ENCODE measurements around the gene ATP9B.
A peak's percentile ranks its signal among the peaks of the same experiment; 100 is the strongest.
"Not testable (repeated sequence)": the region's sequence is repeated elsewhere in the genome, so short reads cannot be mapped to it uniquely, and the experiment has no call there.

The ATP9B gene

GRCh38 chr18:79285191-79285590 is 216.0 kb downstream of the ATP9B start:
- not testable (repeated sequence) for DNase-seq (ENCODE audit: low read depth, low spot score)

GRCh38 chr18:79290409-79290808 is 221.2 kb downstream of the ATP9B start:
- not testable (repeated sequence) for DNase-seq (ENCODE audit: low read depth, low spot score)

- no peak for DNase-seq (ENCODE audit: low read depth, low spot score)
Observed at GRCh38 chr18:79290876-79291275, 221.7 kb downstream of the ATP9B start.

GRCh38 chr18:79294235-79294634 is 225.0 kb downstream of the ATP9B start:
- no peak for DNase-seq (ENCODE audit: low read depth, low spot score)

GRCh38 chr18:79299272-79299671 is 230.1 kb downstream of the ATP9B start:
- no peak for DNase-seq (ENCODE audit: low read depth, low spot score)

- DNase-seq (ENCODE audit: low read depth, low spot score) = no peak
Observed at GRCh38 chr18:79299711-79300110, 230.5 kb downstream of the ATP9B start.

GRCh38 chr18:79300413-79300812 is 231.2 kb downstream of the ATP9B start:
- DNase-seq (ENCODE audit: low read depth, low spot score) = no peak

GRCh38 chr18:79302120-79302519 is 232.9 kb downstream of the ATP9B start:
- DNase-seq (ENCODE audit: low read depth, low spot score) = no peak

GRCh38 chr18:79305911-79306310 is 236.7 kb downstream of the ATP9B start:
- DNase-seq (ENCODE audit: low read depth, low spot score) = no peak

- DNase-seq (ENCODE audit: low read depth, low spot score) = no peak
Observed at GRCh38 chr18:79309614-79310358, 240.6 kb downstream of the ATP9B start.

GRCh38 chr18:79314838-79315388 is 245.7 kb downstream of the ATP9B start:
- DNase-seq (ENCODE audit: low read depth, low spot score) = no peak

- DNase-seq (ENCODE audit: low read depth, low spot score) = no peak
Observed at GRCh38 chr18:79315596-79315995, 246.4 kb downstream of the ATP9B start.

- no peak for DNase-seq (ENCODE audit: low read depth, low spot score)
Observed at GRCh38 chr18:79317703-79318102, 248.5 kb downstream of the ATP9B start.

- no peak for DNase-seq (ENCODE audit: low read depth, low spot score)
Observed at GRCh38 chr18:79318142-79318673, 249.0 kb downstream of the ATP9B start.

- no peak for DNase-seq (ENCODE audit: low read depth, low spot score)
Observed at GRCh38 chr18:79320216-79320850, 251.1 kb downstream of the ATP9B start.

- no peak for DNase-seq (ENCODE audit: low read depth, low spot score)
Observed at GRCh38 chr18:79321625-79322405, 252.6 kb downstream of the ATP9B start.

- DNase-seq (ENCODE audit: low read depth, low spot score) = no peak
Observed at GRCh38 chr18:79322441-79322840, 253.2 kb downstream of the ATP9B start.

GRCh38 chr18:79323471-79323870 is 254.3 kb downstream of the ATP9B start:
- no peak for DNase-seq (ENCODE audit: low read depth, low spot score)

GRCh38 chr18:79326413-79327198 is 257.4 kb downstream of the ATP9B start:
- peak; percentile 17 for DNase-seq (ENCODE audit: low read depth, low spot score)

GRCh38 chr18:79327199-79327721 is 258.1 kb downstream of the ATP9B start:
- DNase-seq (ENCODE audit: low read depth, low spot score) = no peak

GRCh38 chr18:79327915-79328314 is 258.7 kb downstream of the ATP9B start:
- not testable (repeated sequence) for DNase-seq (ENCODE audit: low read depth, low spot score)
